Tongue (tissue), 3 donors: ENCODE results near the gene TEDC2. TPM values are rescaled to one million over a fixed set of nuclear protein-coding genes. Genes with fewer than 3 reads are reported as not detected.

Source experiments
- DNase-seq: peaks from one replicate; pipeline ENCODE4 v3.0.0-alpha.2; 2015
- small RNA-seq: library from RNA; depleted of rRNA; stranded (forward); fragments of <200 nt; gene quantifications from one replicate; pipeline ENCODE3, GENCODE V24; 2014; ENCODE audit warnings: low replicate concordance
- total RNA-seq: library from RNA; depleted of rRNA; stranded (reverse); fragments of >200 nt; gene quantifications from one replicate; pipeline ENCODE4 v1.2.3, GENCODE V29; 2014

The TEDC2 gene
- total RNA-seq, 1 donor from 2014 or later = 3.4 TPM

DNA sequence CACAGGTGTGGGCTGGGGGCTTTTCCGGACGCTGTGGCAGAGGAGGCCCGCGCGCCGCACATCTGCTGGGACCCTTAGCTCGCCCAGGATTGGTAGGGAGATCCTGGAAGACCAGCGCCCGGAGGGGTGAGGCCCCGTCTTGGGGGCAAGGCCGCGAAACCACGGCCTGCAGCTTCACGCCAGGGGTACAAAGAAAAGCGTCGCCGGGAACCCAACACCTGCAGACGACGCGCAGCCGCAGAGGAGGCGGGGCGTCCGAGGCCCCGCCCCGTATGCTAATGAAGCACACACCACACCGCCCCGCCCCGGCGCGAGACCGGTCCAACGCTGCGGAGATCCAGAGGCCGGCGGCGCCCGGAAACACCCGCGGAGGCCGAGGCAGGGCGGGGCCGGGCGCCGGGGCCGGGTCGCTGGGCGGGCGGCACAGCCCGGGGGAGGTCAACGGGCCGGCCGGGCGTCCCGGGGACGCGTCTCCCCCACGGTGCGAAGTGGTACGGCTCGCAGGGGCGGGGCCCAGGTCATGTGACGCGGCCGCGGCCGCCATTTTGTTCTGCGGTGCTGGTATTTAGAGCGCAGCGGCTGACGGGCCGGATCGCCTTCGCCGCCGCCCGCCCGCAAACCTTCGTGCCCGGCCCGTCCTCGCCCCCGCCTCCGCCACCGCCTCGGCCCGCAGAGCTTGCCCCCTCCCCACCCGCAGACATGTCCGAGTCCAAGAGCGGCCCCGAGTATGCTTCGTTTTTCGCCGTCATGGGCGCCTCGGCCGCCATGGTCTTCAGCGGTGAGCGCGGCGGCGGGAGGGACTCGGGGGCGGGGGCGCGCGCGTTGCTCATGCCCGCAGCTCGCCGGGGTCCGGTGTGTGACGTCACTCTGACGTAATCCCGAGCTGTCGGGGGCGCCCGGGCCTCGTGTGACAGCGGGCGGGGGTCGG, 53.8 kb downstream of the TEDC2 start, which contains the start of gene ATP6V0C:
TSS of gene ATP6V0C (plus strand) at position 548 of the 928 bp plus-strand sequence. CDS start at position 700, 152 bp downstream.
- DNase-seq = peak; percentile 96

Small RNA genes lying within 50 kb of the gene (small RNA-seq; reads per million reads assigned to genes)
- gene MIR6768 = not detected

Other genes starting within 250 kb of the TEDC2 start
- 1.9 TPM for gene BRICD5, start 249.2 kb upstream of the TEDC2 start, total RNA-seq
- 18.2 TPM for gene PGP, start 245.3 kb upstream of the TEDC2 start, total RNA-seq
- 23.7 TPM for gene E4F1, start 236.5 kb upstream of the TEDC2 start, total RNA-seq
- gene DNASE1L2, start 223.7 kb upstream of the TEDC2 start, total RNA-seq = 1.3 TPM
- 83.7 TPM for gene ECI1, start 208.5 kb upstream of the TEDC2 start, total RNA-seq
- gene RNPS1, start 192.0 kb upstream of the TEDC2 start, total RNA-seq = 90.2 TPM
- gene ABCA3, start 119.4 kb upstream of the TEDC2 start, total RNA-seq = 8.7 TPM
- 9.3 TPM for gene CCNF, start 30.7 kb upstream of the TEDC2 start, total RNA-seq
- gene NTN3, start 11.2 kb downstream of the TEDC2 start, total RNA-seq = 9.1 TPM
- gene TBC1D24, start 15.0 kb downstream of the TEDC2 start, total RNA-seq = 20.4 TPM
- 22.9 TPM for gene ATP6V0C, start 53.8 kb downstream of the TEDC2 start, total RNA-seq
- gene AMDHD2, start 60.3 kb downstream of the TEDC2 start, total RNA-seq = 24.6 TPM
- 0.72 TPM for gene CEMP1, start 71.3 kb downstream of the TEDC2 start, total RNA-seq
- gene PDPK1, start 77.9 kb downstream of the TEDC2 start, total RNA-seq = 24.5 TPM
- 28.4 TPM for gene KCTD5, start 222.4 kb downstream of the TEDC2 start, total RNA-seq